HG02610 (cell line): ENCODE data around the gene TRERF1.
"Not testable (repeated sequence)": the region's sequence is repeated elsewhere in the genome, so short reads cannot be mapped to it uniquely, and the experiment has no call there.

Experiments used
- ATAC-seq: cut with Tn5 transposase; IDR thresholded peaks from one replicate; pipeline ENCODE4 v1.9.1; 2021; ENCODE audit warnings: mild to moderate bottlenecking, moderate library complexity; ENCODE audit not compliant: unreplicated experiment

Gene TRERF1

GRCh38 chr6:42451333-42452170 lies at the start of gene TRERF1:
TSS of gene TRERF1 (minus strand) at chr6:42451926. CDS start at chr6:42269590, 182,336 bp downstream.
- ATAC-seq: no peak

- no peak for ATAC-seq
These were observed 46.9 kb upstream of the TRERF1 start for GRCh38 chr6:42498473-42499128.

- no peak for ATAC-seq
These were observed 42.3 kb upstream of the TRERF1 start for GRCh38 chr6:42493914-42494539.

GRCh38 chr6:42488129-42488528 lies 36.4 kb upstream of the TRERF1 start:
- no peak for ATAC-seq

GRCh38 chr6:42484261-42484660 lies 32.5 kb upstream of the TRERF1 start:
- ATAC-seq: no peak

- no peak for ATAC-seq
These were observed 30.4 kb upstream of the TRERF1 start for GRCh38 chr6:42482174-42482573.

- no peak for ATAC-seq
These were observed 20.0 kb upstream of the TRERF1 start for GRCh38 chr6:42471714-42472113.

- no peak for ATAC-seq
These were observed 19.4 kb upstream of the TRERF1 start for GRCh38 chr6:42471142-42471541.

GRCh38 chr6:42468273-42468672 lies 16.5 kb upstream of the TRERF1 start:
- ATAC-seq: no peak

GRCh38 chr6:42467651-42468050 lies 15.9 kb upstream of the TRERF1 start:
- no peak for ATAC-seq

- not testable (repeated sequence) for ATAC-seq
These were observed 14.7 kb upstream of the TRERF1 start for GRCh38 chr6:42466470-42466869.

GRCh38 chr6:42462474-42462972 lies 10.8 kb upstream of the TRERF1 start:
- no peak for ATAC-seq

- no peak for ATAC-seq
These were observed 9.2 kb upstream of the TRERF1 start for GRCh38 chr6:42460883-42461282.

GRCh38 chr6:42459888-42460287 lies 8.2 kb upstream of the TRERF1 start:
- no peak for ATAC-seq

GRCh38 chr6:42454428-42454791 lies 2.7 kb upstream of the TRERF1 start:
- no peak for ATAC-seq

GRCh38 chr6:42453654-42454427 lies 2.1 kb upstream of the TRERF1 start:
- ATAC-seq: no peak

- ATAC-seq: peak; percentile 48
These were observed 1.4 kb upstream of the TRERF1 start for GRCh38 chr6:42453031-42453653.

- peak; percentile 31 for ATAC-seq
These were observed 675 bp upstream of the TRERF1 start for GRCh38 chr6:42452171-42453030.

GRCh38 chr6:42450477-42451332 lies 1.0 kb downstream of the TRERF1 start:
- ATAC-seq: no peak
